ENCODE measurements around the gene MSI2. TPM values are rescaled to one million over a fixed set of nuclear protein-coding genes. Genes with fewer than 3 reads are reported as not detected.

Gene MSI2
- total RNA-seq, 1 experiment from 2014 or later: 76.6 TPM

- H3K27ac ChIP-seq: no peak overlapping the region
These were observed 313.5 kb downstream of the MSI2 start for GRCh38 chr17:57569853-57570252.

GRCh38 chr17:57570724-57571344 lies 314.5 kb downstream of the MSI2 start:
- Histone ChIP-seq H3K4me3 (no peak overlapping the region), H3K27me3 (no peaks in the 10 kb centered on the region), H3K4me1 (no peaks in the 10 kb centered on the region), H3K27ac (no peak overlapping the region), H3K9me3 (replicated peaks) (no peaks in the 10 kb centered on the region), H3K36me3 (no peaks in the 10 kb centered on the region)
- no peak for DNase-seq

More at GRCh38 chr17:57569853-57570252, 313.5 kb downstream of the MSI2 start:
- no peaks in the 10 kb centered on the region for H3K36me3 ChIP-seq
- no peak for DNase-seq
- no peaks in the 10 kb centered on the region for H3K9me3 ChIP-seq (replicated peaks)
- H3K4me1 ChIP-seq: no peaks in the 10 kb centered on the region
- H3K4me3 ChIP-seq: no peak overlapping the region
- no peaks in the 10 kb centered on the region for H3K27me3 ChIP-seq

GRCh38 chr17:57572062-57572461 lies 315.7 kb downstream of the MSI2 start:
- H3K4me3 ChIP-seq: no peak overlapping the region
- peaks cover 12% of the 10 kb centered on the region for H3K4me1 ChIP-seq
- H3K27ac ChIP-seq: no peak overlapping the region
- no peak for DNase-seq
- no peaks in the 10 kb centered on the region for H3K27me3 ChIP-seq
- H3K9me3 ChIP-seq (replicated peaks): no peaks in the 10 kb centered on the region
- H3K36me3 ChIP-seq: no peaks in the 10 kb centered on the region

- H3K9me3 ChIP-seq (replicated peaks): no peaks in the 10 kb centered on the region
- H3K27ac ChIP-seq: no peak overlapping the region
- DNase-seq: no peak
- no peaks in the 10 kb centered on the region for H3K36me3 ChIP-seq
- H3K4me3 ChIP-seq: no peak overlapping the region
- peaks cover 17% of the 10 kb centered on the region for H3K4me1 ChIP-seq
- no peaks in the 10 kb centered on the region for H3K27me3 ChIP-seq
These were observed 316.3 kb downstream of the MSI2 start for GRCh38 chr17:57572600-57572999.

GRCh38 chr17:57574040-57574513 lies 317.8 kb downstream of the MSI2 start:
- Histone ChIP-seq H3K9me3 (replicated peaks) (no peaks in the 10 kb centered on the region), H3K4me3 (no peak overlapping the region), H3K36me3 (no peaks in the 10 kb centered on the region), H3K27ac (no peak overlapping the region), H3K27me3 (no peaks in the 10 kb centered on the region), H3K4me1 (peaks cover 29% of the 10 kb centered on the region)
- no peak for DNase-seq

GRCh38 chr17:57576744-57577143 lies 320.4 kb downstream of the MSI2 start:
- Histone ChIP-seq H3K27me3 (no peaks in the 10 kb centered on the region), H3K27ac (peak overlapping the region; percentile 96), H3K4me1 (peaks cover 53% of the 10 kb centered on the region), H3K4me3 (0 out of 2 replicates have a peak overlapping the region, but pooled peaks have one; percentile 44), H3K9me3 (replicated peaks) (no peaks in the 10 kb centered on the region), H3K36me3 (no peaks in the 10 kb centered on the region)
- DNase-seq: peak; percentile 31 to 69

- H3K4me1 ChIP-seq: peaks cover 53% of the 10 kb centered on the region
- H3K9me3 ChIP-seq (replicated peaks): no peaks in the 10 kb centered on the region
- H3K27me3 ChIP-seq: no peaks in the 10 kb centered on the region
- peak overlapping the region; percentile 96 for H3K27ac ChIP-seq
- no peaks in the 10 kb centered on the region for H3K36me3 ChIP-seq
- DNase-seq: peak; percentile 49 to 70
- peak overlapping the region; percentile 44 for H3K4me3 ChIP-seq
These were observed 321.7 kb downstream of the MSI2 start for GRCh38 chr17:57577751-57578607.

GRCh38 chr17:57578608-57579225 lies 322.4 kb downstream of the MSI2 start:
- Histone ChIP-seq H3K27ac (peak overlapping the region; percentile 96), H3K27me3 (no peaks in the 10 kb centered on the region), H3K9me3 (replicated peaks) (no peaks in the 10 kb centered on the region), H3K4me3 (peak overlapping the region; percentile 44), H3K4me1 (peaks cover 53% of the 10 kb centered on the region), H3K36me3 (no peaks in the 10 kb centered on the region)
- peak; percentile 60 to 86 for DNase-seq

GRCh38 chr17:57579245-57579644 lies 322.9 kb downstream of the MSI2 start:
- Histone ChIP-seq H3K4me1 (peaks cover 53% of the 10 kb centered on the region), H3K27ac (peak overlapping the region; percentile 96), H3K36me3 (no peaks in the 10 kb centered on the region), H3K27me3 (no peaks in the 10 kb centered on the region), H3K9me3 (replicated peaks) (no peaks in the 10 kb centered on the region), H3K4me3 (no peak overlapping the region)
- DNase-seq: no peak

- Histone ChIP-seq H3K4me3 (no peak overlapping the region), H3K9me3 (replicated peaks) (no peaks in the 10 kb centered on the region), H3K4me1 (peaks cover 53% of the 10 kb centered on the region), H3K27ac (peak overlapping the region; percentile 96), H3K27me3 (no peaks in the 10 kb centered on the region), H3K36me3 (no peaks in the 10 kb centered on the region)
- peak; percentile 88 to 96 for DNase-seq
These were observed 323.9 kb downstream of the MSI2 start for GRCh38 chr17:57580055-57580739.

GRCh38 chr17:57582881-57583756 lies 326.8 kb downstream of the MSI2 start:
- Histone ChIP-seq H3K9me3 (replicated peaks) (no peaks in the 10 kb centered on the region), H3K4me3 (no peak overlapping the region), H3K36me3 (no peaks in the 10 kb centered on the region), H3K27ac (no peak overlapping the region), H3K4me1 (peaks cover 32% of the 10 kb centered on the region), H3K27me3 (no peaks in the 10 kb centered on the region)
- no peak for DNase-seq

GRCh38 chr17:57584050-57584551 lies 327.8 kb downstream of the MSI2 start:
- Histone ChIP-seq H3K27me3 (no peaks in the 10 kb centered on the region), H3K4me3 (no peak overlapping the region), H3K9me3 (replicated peaks) (no peaks in the 10 kb centered on the region), H3K36me3 (no peaks in the 10 kb centered on the region), H3K4me1 (peaks cover 23% of the 10 kb centered on the region), H3K27ac (no peak overlapping the region)
- DNase-seq: no peak

- Histone ChIP-seq H3K36me3 (no peaks in the 10 kb centered on the region), H3K27ac (no peak overlapping the region)
- no peak for DNase-seq
These were observed 329.2 kb downstream of the MSI2 start for GRCh38 chr17:57585341-57586195.

More at GRCh38 chr17:57585341-57586195, 329.2 kb downstream of the MSI2 start:
- peaks cover 8% of the 10 kb centered on the region for H3K4me1 ChIP-seq
- H3K27me3 ChIP-seq: no peaks in the 10 kb centered on the region
- no peak overlapping the region for H3K4me3 ChIP-seq
- H3K9me3 ChIP-seq (replicated peaks): no peaks in the 10 kb centered on the region

Data from SJCRH30 (cell line).